ENCODE measurements around the gene KCND3. TPM values are rescaled to one million over a fixed set of nuclear protein-coding genes. Genes with fewer than 3 reads are reported as not detected.

KCND3 gene
- total RNA-seq, 1 donor from 2014 or later: 0.43 TPM

DNA sequence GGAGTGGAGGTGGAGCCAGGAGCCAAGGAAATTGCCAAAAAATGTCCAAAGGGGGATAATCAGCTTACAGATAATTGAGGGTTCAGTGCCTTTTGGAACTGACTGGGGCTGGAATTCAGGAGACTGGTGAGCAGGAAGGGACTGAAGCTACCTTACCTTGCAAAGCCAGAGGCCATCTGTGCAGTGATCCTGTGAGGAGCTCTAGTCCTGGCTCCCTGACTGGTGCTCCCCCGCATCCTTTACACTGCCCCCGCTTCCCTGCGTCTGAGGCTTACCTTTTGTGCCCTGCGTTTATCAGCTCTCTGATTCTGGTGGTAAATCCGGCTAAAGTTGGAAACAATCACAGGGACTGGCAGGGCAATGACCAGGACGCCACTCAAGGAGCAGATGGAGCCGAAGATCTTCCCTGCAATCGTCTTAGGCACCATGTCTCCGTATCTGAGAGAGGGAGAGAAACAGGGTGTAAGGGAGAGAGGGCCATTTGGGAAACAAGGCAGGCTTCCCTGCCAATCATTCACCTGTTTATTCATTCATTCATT is 202.7 kb downstream of the KCND3 start:
- Mint-ChIP-seq H3K4me1 (ENCODE audit: low read depth, unreplicated experiment) (no peaks in the 10 kb centered on the region), H3K36me3 (ENCODE audit: low read depth, unreplicated experiment) (peaks cover 2% of the 10 kb centered on the region), H3K9me3 (ENCODE audit: unreplicated experiment) (no peaks in the 10 kb centered on the region), H3K27me3 (ENCODE audit: low read depth, unreplicated experiment) (peaks cover 31% of the 10 kb centered on the region), H3K27ac (ENCODE audit: unreplicated experiment) (no peak overlapping the region), H3K4me3 (ENCODE audit: unreplicated experiment) (no peak overlapping the region)
- Histone ChIP-seq H3K27ac (ENCODE audit: low read depth, low read length) (no peak overlapping the region), H3K36me3 (ENCODE audit: insufficient read depth, low read length) (no peaks in the 10 kb centered on the region), H3K79me2 (ENCODE audit: insufficient read depth, low read length) (no peaks in the 10 kb centered on the region), H2AFZ (ENCODE audit: low read depth, low read length) (no peak overlapping the region), H3K27me3 (ENCODE audit: insufficient read depth, low read length) (peaks cover 7% of the 10 kb centered on the region), H3K4me1 (ENCODE audit: insufficient read depth, low read length) (no peaks in the 10 kb centered on the region), H3K4me2 (ENCODE audit: low read length) (no peak overlapping the region), H3K4me3 (ENCODE audit: insufficient read depth, low read depth, low read length) (no peak overlapping the region), H3K9ac (ENCODE audit: low read length) (no peak overlapping the region), H4K20me1 (ENCODE audit: insufficient read depth, low read length) (no peaks in the 10 kb centered on the region), H3K9me3 (ENCODE audit: insufficient read depth, low read depth, low read length) (no peaks in the 10 kb centered on the region)
- no peak for DNase-seq (ENCODE audit: low read depth)
- no peak for FAIRE-seq
- TF ChIP-seq, protein P1, sequence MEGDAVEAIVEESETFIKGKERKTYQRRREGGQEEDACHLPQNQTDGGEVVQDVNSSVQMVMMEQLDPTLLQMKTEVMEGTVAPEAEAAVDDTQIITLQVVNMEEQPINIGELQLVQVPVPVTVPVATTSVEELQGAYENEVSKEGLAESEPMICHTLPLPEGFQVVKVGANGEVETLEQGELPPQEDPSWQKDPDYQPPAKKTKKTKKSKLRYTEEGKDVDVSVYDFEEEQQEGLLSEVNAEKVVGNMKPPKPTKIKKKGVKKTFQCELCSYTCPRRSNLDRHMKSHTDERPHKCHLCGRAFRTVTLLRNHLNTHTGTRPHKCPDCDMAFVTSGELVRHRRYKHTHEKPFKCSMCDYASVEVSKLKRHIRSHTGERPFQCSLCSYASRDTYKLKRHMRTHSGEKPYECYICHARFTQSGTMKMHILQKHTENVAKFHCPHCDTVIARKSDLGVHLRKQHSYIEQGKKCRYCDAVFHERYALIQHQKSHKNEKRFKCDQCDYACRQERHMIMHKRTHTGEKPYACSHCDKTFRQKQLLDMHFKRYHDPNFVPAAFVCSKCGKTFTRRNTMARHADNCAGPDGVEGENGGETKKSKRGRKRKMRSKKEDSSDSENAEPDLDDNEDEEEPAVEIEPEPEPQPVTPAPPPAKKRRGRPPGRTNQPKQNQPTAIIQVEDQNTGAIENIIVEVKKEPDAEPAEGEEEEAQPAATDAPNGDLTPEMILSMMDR (IDR thresholded peaks at IDR 0.05; ENCODE audit: insufficient read depth, low read depth, low read length): no peak
- TF ChIP-seq EZH2 (IDR thresholded peaks at IDR 0.05; ENCODE audit: insufficient read depth, low read length): no peak

DNA sequence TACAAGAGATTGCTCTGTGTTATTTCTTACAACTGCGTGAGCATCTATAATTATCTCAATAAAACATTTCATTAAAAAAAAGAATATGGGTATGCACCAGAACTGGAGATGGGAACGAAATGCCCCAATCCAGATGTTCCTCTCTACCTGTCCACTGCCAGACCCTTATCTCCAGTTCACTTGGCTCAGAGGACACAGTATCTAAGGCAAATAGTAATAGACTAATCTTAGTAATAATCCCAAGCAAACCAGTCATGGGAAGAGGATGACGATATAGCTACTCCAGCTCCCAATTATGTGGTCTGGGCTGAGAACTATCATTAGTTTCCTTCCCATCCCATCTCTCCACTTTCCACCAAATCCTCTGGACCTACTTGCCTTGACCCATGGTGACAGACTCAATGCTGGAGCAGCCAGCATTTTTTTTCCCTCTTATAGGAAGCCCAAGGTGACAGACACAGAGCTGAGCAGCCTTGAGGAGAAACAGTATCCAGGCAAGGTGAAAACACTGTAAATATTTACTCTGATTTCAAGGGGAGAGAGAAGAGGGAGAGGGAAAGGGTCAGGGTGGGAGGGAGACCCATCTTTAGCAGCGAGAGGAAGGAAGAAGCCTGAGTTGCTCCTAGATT is 205.1 kb downstream of the KCND3 start:
- Histone ChIP-seq H3K27me3 (ENCODE audit: insufficient read depth, low read length) (peaks cover 7% of the 10 kb centered on the region), H3K27ac (ENCODE audit: low read depth, low read length) (no peak overlapping the region), H4K20me1 (ENCODE audit: insufficient read depth, low read length) (no peaks in the 10 kb centered on the region), H3K79me2 (ENCODE audit: insufficient read depth, low read length) (no peaks in the 10 kb centered on the region), H3K36me3 (ENCODE audit: insufficient read depth, low read length) (no peaks in the 10 kb centered on the region), H3K4me2 (ENCODE audit: low read length) (no peak overlapping the region), H2AFZ (ENCODE audit: low read depth, low read length) (no peak overlapping the region), H3K4me3 (ENCODE audit: insufficient read depth, low read depth, low read length) (no peak overlapping the region), H3K4me1 (ENCODE audit: insufficient read depth, low read length) (no peaks in the 10 kb centered on the region), H3K9ac (ENCODE audit: low read length) (no peak overlapping the region), H3K9me3 (ENCODE audit: insufficient read depth, low read depth, low read length) (no peaks in the 10 kb centered on the region)
- no peak for FAIRE-seq
- peaks cover 2% of the 10 kb centered on the region for H3K36me3 Mint-ChIP-seq (ENCODE audit: low read depth, unreplicated experiment)
- no peak for TF ChIP-seq EZH2 (IDR thresholded peaks at IDR 0.05; ENCODE audit: insufficient read depth, low read length)
- TF ChIP-seq, protein P1 (IDR thresholded peaks at IDR 0.05; ENCODE audit: insufficient read depth, low read depth, low read length): no peak
- no peak for DNase-seq (ENCODE audit: low read depth)
- H3K4me1 Mint-ChIP-seq (ENCODE audit: low read depth, unreplicated experiment): no peaks in the 10 kb centered on the region
- no peaks in the 10 kb centered on the region for H3K9me3 Mint-ChIP-seq (ENCODE audit: unreplicated experiment)
- no peak overlapping the region for H3K27ac Mint-ChIP-seq (ENCODE audit: unreplicated experiment)
- H3K4me3 Mint-ChIP-seq (ENCODE audit: unreplicated experiment): no peak overlapping the region
- H3K27me3 Mint-ChIP-seq (ENCODE audit: low read depth, unreplicated experiment): peaks cover 24% of the 10 kb centered on the region

DNA sequence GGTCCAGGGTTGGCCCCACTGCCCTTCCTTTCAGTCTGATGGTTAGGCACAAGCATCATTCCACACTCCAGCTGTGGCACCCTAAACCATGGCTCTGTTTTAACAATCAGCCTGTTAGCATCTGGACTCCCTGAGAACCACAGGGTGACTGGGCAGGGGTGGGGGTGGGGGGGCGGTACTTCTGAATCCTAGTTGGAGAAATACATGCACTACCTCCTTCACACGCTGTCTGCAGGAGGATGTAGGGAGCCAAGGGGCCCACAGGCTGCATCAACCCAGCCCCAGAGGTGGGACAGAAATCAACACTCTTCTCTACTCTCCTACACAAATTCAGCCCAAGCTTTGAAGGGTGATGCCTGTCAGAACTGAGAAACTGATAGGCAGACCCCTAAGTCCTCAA is 209.9 kb downstream of the KCND3 start:
- FAIRE-seq (no peak), DNase-seq (ENCODE audit: low read depth) (no peak)
- H3K4me3 Mint-ChIP-seq (ENCODE audit: unreplicated experiment): no peak overlapping the region
- H3K4me1 ChIP-seq (ENCODE audit: insufficient read depth, low read length): peaks cover 6% of the 10 kb centered on the region
- H3K79me2 ChIP-seq (ENCODE audit: insufficient read depth, low read length): no peaks in the 10 kb centered on the region
- H3K4me2 ChIP-seq (ENCODE audit: low read length): no peak overlapping the region
- peaks cover 4% of the 10 kb centered on the region for H3K27me3 Mint-ChIP-seq (ENCODE audit: low read depth, unreplicated experiment)
- H4K20me1 ChIP-seq (ENCODE audit: insufficient read depth, low read length): no peaks in the 10 kb centered on the region
- no peak overlapping the region for H3K27ac ChIP-seq (ENCODE audit: low read depth, low read length)
- H2AFZ ChIP-seq (ENCODE audit: low read depth, low read length): no peak overlapping the region
- H3K9me3 ChIP-seq (ENCODE audit: insufficient read depth, low read depth, low read length): no peaks in the 10 kb centered on the region
- H3K4me1 Mint-ChIP-seq (ENCODE audit: low read depth, unreplicated experiment): peaks cover 28% of the 10 kb centered on the region
- H3K9ac ChIP-seq (ENCODE audit: low read length): no peak overlapping the region
- H3K4me3 ChIP-seq (ENCODE audit: insufficient read depth, low read depth, low read length): no peak overlapping the region
- no peak for TF ChIP-seq EZH2 (IDR thresholded peaks at IDR 0.05; ENCODE audit: insufficient read depth, low read length)
- TF ChIP-seq, protein P1 (IDR thresholded peaks at IDR 0.05; ENCODE audit: insufficient read depth, low read depth, low read length): no peak
- no peak overlapping the region for H3K27ac Mint-ChIP-seq (ENCODE audit: unreplicated experiment)
- H3K36me3 Mint-ChIP-seq (ENCODE audit: low read depth, unreplicated experiment): no peaks in the 10 kb centered on the region
- peaks cover 3% of the 10 kb centered on the region for H3K9me3 Mint-ChIP-seq (ENCODE audit: unreplicated experiment)
- H3K36me3 ChIP-seq (ENCODE audit: insufficient read depth, low read length): no peaks in the 10 kb centered on the region
- no peaks in the 10 kb centered on the region for H3K27me3 ChIP-seq (ENCODE audit: insufficient read depth, low read length)

All from astrocyte (in vitro differentiated cells and primary cell).